Right lobe of liver (tissue), 6 donors: ENCODE measurements around the gene CFH. TPM values are rescaled to one million over a fixed set of nuclear protein-coding genes. Genes with fewer than 3 reads are reported as not detected.

Experiments
- ATAC-seq, 4 donors: fragments of 200-7000 bp; cut with Tn5 transposase; one replicate each; pipeline ENCODE4 v1.9.1; 2020; ENCODE audit warnings: mild to moderate bottlenecking in 4 of 4, moderate library complexity in 4 of 4
- DNase-seq, 3 donors: peaks; one replicate each; pipeline ENCODE4 v3.0.0-alpha.2; 2020
- H3K27ac ChIP-seq, 3 donors: fragments of 200-600 bp; one replicate each; pipeline ENCODE4 v1.8.0; 2022
- H3K27me3 ChIP-seq, 2 donors: fragments of 200-600 bp; one replicate each; pipeline ENCODE4 v1.8.0; 2022
- H3K36me3 ChIP-seq, 4 donors: fragments of 200-600 bp; sonication (generic) in 1 of 4; one replicate each; pipeline versions ENCODE4 v1.5.1 to v1.8.0; 2017 to 2022; ENCODE audit warnings: control low read depth in 1 of 4
- H3K4me1 ChIP-seq, 4 donors: fragments of 200-600 bp; sonication (generic) in 1 of 4; one replicate each; pipeline versions ENCODE4 v1.5.1 to v1.8.0; 2017 to 2022; ENCODE audit warnings: control low read depth in 1 of 4
- H3K4me3 ChIP-seq, 3 donors: fragments of 200-600 bp; one replicate each; pipeline ENCODE4 v1.8.0; 2022
- H3K9me3 ChIP-seq, 4 donors: fragments of 200-600 bp; sonication (generic) in 1 of 4; one replicate each; pipeline versions ENCODE4 v1.5.1 to v1.8.0; 2017 to 2022; ENCODE audit warnings: control low read depth in 1 of 4
- POLR2A ChIP-seq: fragments of 450-650 bp; IDR thresholded peaks from one replicate; pipeline ENCODE4 v1.6.1; 2017; ENCODE audit warnings: antibody characterized with exemption, mild to moderate bottlenecking
- WGBS: methylation state at CpG from one replicate; pipeline ENCODE4 v1.1.6; 2018; ENCODE audit warnings: low coverage, low lambda C conversion rate; ENCODE audit not compliant: insufficient coverage; ENCODE audit errors: missing lambda C conversion rate; 5-methylcytosine and 5-hydroxymethylcytosine counted together
- intact Hi-C, 2 donors: fragments of 100-400 bp; cut with DNase I; formaldehyde crosslinking; loops; one replicate each; pipeline versions ENCODE4 v1.11.2 to v1.14.1; 2022
- total RNA-seq, 6 experiments: library from RNA; depleted of rRNA in 2 of 6; stranded (reverse); fragments of >200 nt in 2 of 6; fragmentation: NEBNext Ultra II Directional in 3 of 6; extraction: Animal tissue kit (Norgen Biotek cat#: 25700) in 3 of 6; gene quantifications; one replicate each; pipeline versions ENCODE4 v1.1.0 to v1.2.4, GENCODE V29; 2016 to 2023
- TF ChIP-seq, protein P1 (sequence below), 4 donors: fragments of 200-600 bp in 3 of 4; fragments of 450-650 bp in 1 of 4; IDR thresholded peaks; one replicate each; pipeline versions ENCODE4 v1.5.1 to v1.8.0; 2016 to 2022; ENCODE audit warnings: antibody characterized with exemption in 4 of 4, mild to moderate bottlenecking in 2 of 4
- donor health status: DM: no; HTN: yes; CAD: no.
- donor health status: DM: no; HTN: no; CAD: no.
- donor health status: DM: no; HTN: no; CAD: no.
- donor health status: DM: no; HTN: yes; CAD: no.
- donor health status: DM: no; HTN: yes; CAD: no.

The CFH gene
- total RNA-seq, 6 experiments from 2014 or later, result 663 to 1,371 (median 1,032) TPM

DNA sequence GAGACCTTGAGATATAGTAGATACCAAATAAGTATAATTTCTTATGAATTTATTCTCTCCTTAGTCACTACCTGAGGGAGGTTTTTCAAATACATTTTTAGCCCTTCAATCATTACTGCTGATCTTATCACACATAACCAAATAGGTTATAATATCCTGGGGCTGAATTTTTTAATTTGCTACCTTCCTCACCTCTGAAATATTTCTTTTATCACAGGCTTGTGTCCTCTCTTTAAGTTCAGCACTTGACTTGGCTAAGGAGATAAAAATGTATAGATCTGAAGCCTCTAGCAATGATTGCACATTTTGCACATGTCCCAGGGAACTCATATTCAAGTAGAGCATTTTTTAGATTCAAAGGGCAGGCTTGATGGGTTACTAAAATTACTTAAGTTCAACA, 23.1 kb downstream of the CFH start:
- Histone ChIP-seq H3K9me3 (no peaks in the 10 kb centered on the region), H3K4me3 (no peak overlapping the region), H3K27me3 (no peaks in the 10 kb centered on the region), H3K36me3 (peaks cover 0 to 79% (median 33%) of the 10 kb centered on the region in 4 donors), H3K4me1 (no peaks in the 10 kb centered on the region), H3K27ac (no peak overlapping the region)
- ATAC-seq, result no peak
- TF ChIP-seq, protein P1, sequence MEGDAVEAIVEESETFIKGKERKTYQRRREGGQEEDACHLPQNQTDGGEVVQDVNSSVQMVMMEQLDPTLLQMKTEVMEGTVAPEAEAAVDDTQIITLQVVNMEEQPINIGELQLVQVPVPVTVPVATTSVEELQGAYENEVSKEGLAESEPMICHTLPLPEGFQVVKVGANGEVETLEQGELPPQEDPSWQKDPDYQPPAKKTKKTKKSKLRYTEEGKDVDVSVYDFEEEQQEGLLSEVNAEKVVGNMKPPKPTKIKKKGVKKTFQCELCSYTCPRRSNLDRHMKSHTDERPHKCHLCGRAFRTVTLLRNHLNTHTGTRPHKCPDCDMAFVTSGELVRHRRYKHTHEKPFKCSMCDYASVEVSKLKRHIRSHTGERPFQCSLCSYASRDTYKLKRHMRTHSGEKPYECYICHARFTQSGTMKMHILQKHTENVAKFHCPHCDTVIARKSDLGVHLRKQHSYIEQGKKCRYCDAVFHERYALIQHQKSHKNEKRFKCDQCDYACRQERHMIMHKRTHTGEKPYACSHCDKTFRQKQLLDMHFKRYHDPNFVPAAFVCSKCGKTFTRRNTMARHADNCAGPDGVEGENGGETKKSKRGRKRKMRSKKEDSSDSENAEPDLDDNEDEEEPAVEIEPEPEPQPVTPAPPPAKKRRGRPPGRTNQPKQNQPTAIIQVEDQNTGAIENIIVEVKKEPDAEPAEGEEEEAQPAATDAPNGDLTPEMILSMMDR (IDR thresholded peaks at IDR 0.05), result no peak
- TF ChIP-seq POLR2A, result no peak
- intact Hi-C loops, result no loop called here
- no peak for DNase-seq

DNA sequence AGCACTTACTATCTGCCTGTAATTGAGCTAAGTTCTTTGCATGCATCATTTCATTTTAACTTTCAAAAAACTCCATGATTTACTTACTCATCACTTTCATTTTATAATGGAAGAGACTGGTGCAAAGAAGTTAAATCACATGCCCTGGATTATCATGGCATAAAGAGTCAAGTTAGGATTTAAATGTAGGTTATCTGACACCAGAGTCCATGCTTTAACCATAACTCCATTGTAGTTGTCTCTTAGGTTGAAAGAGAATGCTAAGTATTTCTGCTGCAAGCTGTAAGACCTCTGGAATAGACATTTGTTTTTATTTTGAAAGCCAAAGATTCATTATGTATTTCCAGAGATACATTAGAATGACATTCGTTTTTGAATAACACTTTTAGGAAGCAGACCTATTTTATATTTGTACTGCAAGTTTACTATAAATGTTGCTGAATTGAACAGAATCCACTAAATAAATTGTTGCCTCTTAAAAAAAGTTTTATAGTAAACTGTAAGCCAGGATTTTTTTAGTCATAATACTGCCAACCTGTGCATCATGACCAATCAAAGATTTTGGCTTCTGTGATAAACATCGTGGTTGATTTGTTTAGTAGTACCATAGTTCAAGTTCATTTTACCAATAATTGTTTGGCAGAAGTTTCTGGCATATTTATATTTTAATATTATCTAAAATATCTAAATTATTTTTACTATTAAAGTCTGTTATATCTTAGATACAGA, 26.1 kb downstream of the CFH start:
- Histone ChIP-seq H3K27ac (no peak overlapping the region), H3K4me3 (no peak overlapping the region), H3K27me3 (no peaks in the 10 kb centered on the region), H3K9me3 (no peaks in the 10 kb centered on the region), H3K36me3 (peaks cover 0 to 89% (median 37%) of the 10 kb centered on the region in 4 donors), H3K4me1 (no peaks in the 10 kb centered on the region)
- no peak for ATAC-seq
- intact Hi-C loops, result no loop called here
- TF ChIP-seq, protein P1 (IDR thresholded peaks at IDR 0.05), result no peak
- TF ChIP-seq POLR2A, result no peak
- DNase-seq, result no peak
- WGBS, result 35% methylated on average over 2 of the region's 2 CpGs

DNA sequence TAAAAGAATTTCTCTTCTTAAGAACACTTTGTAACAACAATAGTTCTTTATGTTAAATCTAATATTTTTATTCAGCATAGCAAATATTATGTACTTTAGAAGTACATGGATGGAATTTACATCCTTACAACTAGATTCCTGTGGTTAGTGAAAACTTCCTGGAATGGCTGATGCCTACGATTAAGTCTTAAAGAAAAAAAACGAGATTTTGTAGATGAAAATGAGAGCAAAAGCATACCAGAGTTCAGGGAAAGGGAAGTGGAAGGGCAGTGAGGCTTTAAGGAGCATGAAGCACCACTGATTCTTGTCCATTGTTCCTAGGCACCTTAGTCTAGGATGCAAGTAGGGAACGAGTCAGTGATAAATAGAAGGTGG, 26.7 kb downstream of the CFH start:
- WGBS, result 51% methylated on average over 3 of the region's 3 CpGs
- Histone ChIP-seq H3K27ac (no peak overlapping the region), H3K4me3 (no peak overlapping the region), H3K4me1 (no peaks in the 10 kb centered on the region), H3K9me3 (no peaks in the 10 kb centered on the region), H3K36me3 (peaks cover 0 to 84% (median 34%) of the 10 kb centered on the region in 4 donors), H3K27me3 (no peaks in the 10 kb centered on the region)
- TF ChIP-seq POLR2A, result no peak
- TF ChIP-seq, protein P1 (IDR thresholded peaks at IDR 0.05), result no peak
- ATAC-seq (no peak), DNase-seq (no peak)
- intact Hi-C loops, result no loop called here

DNA sequence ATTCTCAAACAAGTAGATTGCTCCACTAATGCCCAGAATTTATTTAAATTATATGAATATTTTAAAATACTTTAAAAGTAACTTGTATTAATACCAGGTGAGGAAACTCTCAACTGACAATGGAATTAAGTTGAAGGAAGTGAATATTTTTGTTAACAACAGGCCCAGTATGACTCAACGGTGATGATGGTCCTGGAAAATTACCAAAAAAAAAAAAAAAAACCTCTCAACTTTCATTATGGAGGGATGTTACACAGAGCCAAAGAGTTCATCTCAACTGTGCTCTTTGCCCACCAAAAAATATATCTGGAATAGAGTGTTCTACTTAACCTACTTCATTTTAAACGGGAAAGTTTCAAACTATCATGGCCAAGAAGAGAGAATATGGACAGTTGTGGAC, 28.3 kb downstream of the CFH start:
- no peak overlapping the region for H3K27ac ChIP-seq
- TF ChIP-seq, protein P1 (IDR thresholded peaks at IDR 0.05), result no peak
- no peak for TF ChIP-seq POLR2A
- no peak overlapping the region for H3K4me3 ChIP-seq
- 69% methylated on average over 2 of the region's 2 CpGs for WGBS
- DNase-seq, result no peak
- intact Hi-C loops, result no loop called here
- no peaks in the 10 kb centered on the region for H3K9me3 ChIP-seq
- H3K4me1 ChIP-seq, result no peaks in the 10 kb centered on the region
- no peaks in the 10 kb centered on the region for H3K27me3 ChIP-seq
- peak in 2 of 4 donors; percentile 10 to 15 for ATAC-seq
- peaks cover 0 to 80% (median 27%) of the 10 kb centered on the region in 4 donors for H3K36me3 ChIP-seq
